DMS153 (cell line): Measurements from ENCODE around the gene ANKFY1.

ENCODE experiments used
- DNase-seq: peaks from one replicate; lab custom pipeline; 2025; lab: John Stamatoyannopoulos, UW

Gene ANKFY1

DNA sequence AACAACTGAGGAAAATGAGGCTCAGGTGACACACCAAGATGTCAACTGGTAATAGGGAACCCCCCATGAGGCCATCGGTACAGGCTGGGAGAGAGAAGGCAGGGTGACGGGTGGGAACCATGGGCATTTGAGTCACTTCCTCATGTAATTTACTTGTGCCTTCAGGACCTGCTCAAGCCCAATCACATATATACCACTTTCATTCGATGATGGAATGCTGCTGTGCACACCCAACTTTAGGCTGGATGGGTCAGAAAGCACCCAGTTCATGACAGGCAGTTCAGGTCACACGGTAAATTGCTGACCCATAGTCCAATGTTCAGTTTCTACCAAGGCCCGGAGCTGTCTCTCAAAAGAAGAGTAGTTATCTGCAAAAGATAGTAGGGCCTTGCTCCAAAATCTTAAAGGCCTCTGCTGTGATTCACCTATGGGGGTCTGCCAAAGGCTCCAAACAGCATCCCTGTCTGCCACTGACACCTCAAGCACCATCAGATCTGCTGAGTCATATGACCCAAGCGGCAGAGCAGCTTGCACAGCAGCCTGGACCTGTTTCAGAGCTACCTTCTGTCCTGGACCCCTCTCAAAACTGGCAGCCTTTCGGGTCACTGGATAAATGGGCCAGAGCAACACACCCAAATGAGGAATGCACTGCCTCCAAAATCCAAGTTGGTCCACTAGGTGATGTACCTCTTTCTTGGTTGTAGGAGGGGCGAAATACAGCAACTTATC, 145.6 kb downstream of the ANKFY1 start:
- DNase-seq = no peak

DNA sequence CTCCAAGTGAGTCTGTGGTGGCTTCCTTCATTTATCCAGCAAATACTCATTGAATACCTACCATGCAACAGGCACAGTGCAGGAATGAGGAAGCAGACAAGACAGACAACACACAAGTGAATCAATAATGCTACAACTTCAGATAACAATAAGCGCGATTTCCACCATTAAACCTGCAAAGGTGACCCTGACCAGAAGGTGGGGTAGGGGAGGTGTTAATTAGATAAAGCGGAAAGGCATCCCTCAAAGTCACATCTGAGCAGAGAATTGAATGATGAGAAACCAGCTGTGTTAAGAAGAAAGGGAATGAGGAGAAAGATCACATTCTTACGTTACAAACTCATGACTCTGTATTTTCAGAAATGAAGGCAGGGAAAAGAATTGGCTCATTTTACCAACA, 147.3 kb downstream of the ANKFY1 start:
- no peak for DNase-seq
